Measurements from ENCODE around the gene LSM2. TPM values are rescaled to one million over a fixed set of nuclear protein-coding genes. Genes with fewer than 3 reads are reported as not detected.

The LSM2 gene
- total and polyA plus RNA-seq, 9 of the 15 experiments (the other 6 are each of a cell fraction or from before 2014, with no cell fraction given): 154 to 407 (median 223) TPM

DNA sequence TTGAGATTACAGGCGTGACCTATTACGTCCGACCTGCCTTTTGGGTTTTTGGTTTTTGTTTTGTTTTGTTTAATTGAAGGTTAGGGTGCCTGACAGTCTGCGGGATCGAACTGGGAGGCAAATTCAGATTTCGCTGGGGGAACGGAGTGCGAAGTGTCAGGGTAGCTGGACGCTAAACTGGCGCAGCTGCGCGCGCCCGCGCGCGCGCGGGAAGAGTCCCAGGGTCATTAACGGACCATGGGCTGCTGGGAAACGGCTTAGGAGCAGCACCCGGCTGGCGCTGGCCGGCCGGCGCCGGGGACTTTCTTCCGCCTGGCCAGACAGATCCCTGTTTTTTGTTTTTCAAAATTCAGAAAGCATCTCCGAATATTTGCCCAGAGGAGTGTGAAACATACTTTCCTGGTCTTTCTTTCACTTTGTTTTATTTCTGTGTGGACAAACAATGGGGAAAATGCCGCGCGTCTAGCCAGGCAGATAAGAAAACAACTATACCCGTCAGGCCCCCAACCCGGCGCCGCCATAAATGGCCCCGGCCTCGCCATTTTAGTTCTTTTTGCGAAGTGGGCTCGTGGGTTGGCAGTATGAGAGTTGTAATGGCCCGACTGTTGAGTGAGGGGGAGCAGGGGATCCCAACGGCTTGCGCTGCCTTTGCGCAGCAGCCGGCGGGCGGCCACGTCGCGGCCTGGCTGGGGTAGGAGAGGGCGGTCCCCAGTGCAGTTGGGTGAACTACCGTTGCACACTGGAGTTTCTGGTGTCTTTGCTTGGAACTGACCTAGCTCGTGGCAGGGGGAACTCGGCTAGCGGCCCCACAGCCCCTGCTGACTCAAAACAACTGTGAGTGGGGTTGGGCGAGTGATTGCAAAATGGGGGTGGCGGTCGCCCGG lies 27.8 kb upstream of the LSM2 start (continued):
- TF ChIP-seq, protein P1, sequence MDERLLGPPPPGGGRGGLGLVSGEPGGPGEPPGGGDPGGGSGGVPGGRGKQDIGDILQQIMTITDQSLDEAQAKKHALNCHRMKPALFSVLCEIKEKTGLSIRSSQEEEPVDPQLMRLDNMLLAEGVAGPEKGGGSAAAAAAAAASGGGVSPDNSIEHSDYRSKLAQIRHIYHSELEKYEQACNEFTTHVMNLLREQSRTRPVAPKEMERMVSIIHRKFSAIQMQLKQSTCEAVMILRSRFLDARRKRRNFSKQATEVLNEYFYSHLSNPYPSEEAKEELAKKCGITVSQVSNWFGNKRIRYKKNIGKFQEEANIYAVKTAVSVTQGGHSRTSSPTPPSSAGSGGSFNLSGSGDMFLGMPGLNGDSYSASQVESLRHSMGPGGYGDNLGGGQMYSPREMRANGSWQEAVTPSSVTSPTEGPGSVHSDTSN (CRISPR knock-in tag; IDR thresholded peaks at IDR 0.05; ENCODE audit: low read depth): no peak
- TF ChIP-seq, protein P1 (tag; conservative IDR thresholded peaks at IDR 0.05; ENCODE audit: low read depth): no peak
- TF ChIP-seq ZNF282 (CRISPR knock-in tag; IDR thresholded peaks at IDR 0.05) (no peak; the same call in 1 of the 2 replicates), SMAD2 (IDR thresholded peaks at IDR 0.05; ENCODE audit: low read depth, low read length) (no peak), SAP30 (IDR thresholded peaks at IDR 0.05; ENCODE audit: borderline replicate concordance, insufficient read depth, low read depth, low read length, poor library complexity, severe bottlenecking) (peak; percentile 96), CBX2 (IDR thresholded peaks at IDR 0.05; ENCODE audit: insufficient read depth, low read length, poor library complexity, severe bottlenecking) (no peak), STAT5A (IDR thresholded peaks at IDR 0.05; ENCODE audit: borderline replicate concordance, low read length) (peak; percentile 44), ZFP30 (CRISPR knock-in tag; IDR thresholded peaks at IDR 0.05; ENCODE audit: borderline replicate concordance) (no peak; the same call in 1 of the 2 replicates), TRIM28 (IDR thresholded peaks at IDR 0.05) (peak; percentile 59), TARDBP (IDR thresholded peaks at IDR 0.05) (peak; percentile 61; the same call in 1 of the 2 replicates), SAFB2 (IDR thresholded peaks at IDR 0.05; ENCODE audit: borderline replicate concordance, low read depth, low read length, severe bottlenecking) (no peak), ZNF77 (CRISPR knock-in tag; IDR thresholded peaks at IDR 0.05) (0 out of 2 replicates have a peak, but pooled peaks have one; percentile 77), NCOA2 (IDR thresholded peaks at IDR 0.05; ENCODE audit: partially characterized antibody in 2 of 2) (no peak), MYBL2 (IDR thresholded peaks at IDR 0.05; ENCODE audit: low read depth) (no peak), MYBL2 (CRISPR knock-in tag; IDR thresholded peaks at IDR 0.05; ENCODE audit: borderline replicate concordance) (no peak)
- TF ChIP-seq, protein P2, sequence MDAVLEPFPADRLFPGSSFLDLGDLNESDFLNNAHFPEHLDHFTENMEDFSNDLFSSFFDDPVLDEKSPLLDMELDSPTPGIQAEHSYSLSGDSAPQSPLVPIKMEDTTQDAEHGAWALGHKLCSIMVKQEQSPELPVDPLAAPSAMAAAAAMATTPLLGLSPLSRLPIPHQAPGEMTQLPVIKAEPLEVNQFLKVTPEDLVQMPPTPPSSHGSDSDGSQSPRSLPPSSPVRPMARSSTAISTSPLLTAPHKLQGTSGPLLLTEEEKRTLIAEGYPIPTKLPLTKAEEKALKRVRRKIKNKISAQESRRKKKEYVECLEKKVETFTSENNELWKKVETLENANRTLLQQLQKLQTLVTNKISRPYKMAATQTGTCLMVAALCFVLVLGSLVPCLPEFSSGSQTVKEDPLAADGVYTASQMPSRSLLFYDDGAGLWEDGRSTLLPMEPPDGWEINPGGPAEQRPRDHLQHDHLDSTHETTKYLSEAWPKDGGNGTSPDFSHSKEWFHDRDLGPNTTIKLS (IDR thresholded peaks at IDR 0.05; ENCODE audit: borderline replicate concordance, low read depth): peak; percentile 74
- TF ChIP-seq, protein P3, sequence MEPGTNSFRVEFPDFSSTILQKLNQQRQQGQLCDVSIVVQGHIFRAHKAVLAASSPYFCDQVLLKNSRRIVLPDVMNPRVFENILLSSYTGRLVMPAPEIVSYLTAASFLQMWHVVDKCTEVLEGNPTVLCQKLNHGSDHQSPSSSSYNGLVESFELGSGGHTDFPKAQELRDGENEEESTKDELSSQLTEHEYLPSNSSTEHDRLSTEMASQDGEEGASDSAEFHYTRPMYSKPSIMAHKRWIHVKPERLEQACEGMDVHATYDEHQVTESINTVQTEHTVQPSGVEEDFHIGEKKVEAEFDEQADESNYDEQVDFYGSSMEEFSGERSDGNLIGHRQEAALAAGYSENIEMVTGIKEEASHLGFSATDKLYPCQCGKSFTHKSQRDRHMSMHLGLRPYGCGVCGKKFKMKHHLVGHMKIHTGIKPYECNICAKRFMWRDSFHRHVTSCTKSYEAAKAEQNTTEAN (CRISPR knock-in tag; IDR thresholded peaks at IDR 0.05): 0 out of 2 replicates have a peak, but pooled peaks have one; percentile 12
- TF ChIP-seq, protein P4, sequence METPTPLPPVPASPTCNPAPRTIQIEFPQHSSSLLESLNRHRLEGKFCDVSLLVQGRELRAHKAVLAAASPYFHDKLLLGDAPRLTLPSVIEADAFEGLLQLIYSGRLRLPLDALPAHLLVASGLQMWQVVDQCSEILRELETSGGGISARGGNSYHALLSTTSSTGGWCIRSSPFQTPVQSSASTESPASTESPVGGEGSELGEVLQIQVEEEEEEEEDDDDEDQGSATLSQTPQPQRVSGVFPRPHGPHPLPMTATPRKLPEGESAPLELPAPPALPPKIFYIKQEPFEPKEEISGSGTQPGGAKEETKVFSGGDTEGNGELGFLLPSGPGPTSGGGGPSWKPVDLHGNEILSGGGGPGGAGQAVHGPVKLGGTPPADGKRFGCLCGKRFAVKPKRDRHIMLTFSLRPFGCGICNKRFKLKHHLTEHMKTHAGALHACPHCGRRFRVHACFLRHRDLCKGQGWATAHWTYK (CRISPR knock-in tag; IDR thresholded peaks at IDR 0.05): peak; percentile 93; the same call in 1 of the 2 replicates
